ENCODE data around the gene PLEKHA3. TPM values are rescaled to one million over a fixed set of nuclear protein-coding genes. Genes with fewer than 3 reads are reported as not detected.

Gene PLEKHA3
- total and polyA plus RNA-seq, 5 donors from 2014 or later: 26.4 to 39.0 (median 28.2) TPM

DNA sequence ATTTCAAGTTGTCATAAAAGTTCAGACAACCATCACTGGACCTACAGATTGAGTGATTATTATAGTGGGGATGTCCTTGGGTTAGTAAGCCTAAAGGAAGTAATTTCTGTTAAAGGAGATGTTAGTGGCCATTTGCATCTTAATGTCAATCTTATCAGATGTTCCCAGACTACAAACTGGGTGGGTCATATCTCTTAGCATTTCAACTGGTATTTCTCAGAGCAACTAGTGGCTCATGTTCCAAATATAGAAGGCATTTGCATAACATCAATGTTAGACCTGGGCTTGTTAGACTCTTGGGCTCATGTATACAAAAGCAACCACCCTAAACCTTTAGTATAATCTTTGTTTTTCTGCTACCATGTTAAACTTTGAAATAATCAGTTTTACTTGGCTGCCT is 17.9 kb downstream of the PLEKHA3 start:
- Mint-ChIP-seq H3K9me3 (no peaks in the 10 kb centered on the region), H3K36me3 (peaks cover 56% of the 10 kb centered on the region), H3K27ac (no peak overlapping the region), H3K4me3 (no peak overlapping the region), H3K27me3 (no peaks in the 10 kb centered on the region), H3K4me1 (peaks cover 0 to 6% (median 0%) of the 10 kb centered on the region in 4 donors)
- Histone ChIP-seq H3K9me3 (ENCODE audit: control insufficient read depth in 2 of 2, low read length in 2 of 2) (no peaks in the 10 kb centered on the region), H3K4me1 (ENCODE audit: control insufficient read depth, insufficient read depth, low read length, poor library complexity, severe bottlenecking) (no peaks in the 10 kb centered on the region), H3K36me3 (ENCODE audit: control insufficient read depth, insufficient read depth, low read length) (peaks cover 90% of the 10 kb centered on the region), H3K27me3 (ENCODE audit: control insufficient read depth, insufficient read depth, low read length) (no peaks in the 10 kb centered on the region), H3K27ac (ENCODE audit: insufficient read depth, low read length, poor library complexity, severe bottlenecking) (no peak overlapping the region), H3K4me3 (ENCODE audit: low read depth, low read length) (no peak overlapping the region)
- no peak for ATAC-seq (ENCODE audit: low read depth in 2 of 2)
- no peak for DNase-seq

DNA sequence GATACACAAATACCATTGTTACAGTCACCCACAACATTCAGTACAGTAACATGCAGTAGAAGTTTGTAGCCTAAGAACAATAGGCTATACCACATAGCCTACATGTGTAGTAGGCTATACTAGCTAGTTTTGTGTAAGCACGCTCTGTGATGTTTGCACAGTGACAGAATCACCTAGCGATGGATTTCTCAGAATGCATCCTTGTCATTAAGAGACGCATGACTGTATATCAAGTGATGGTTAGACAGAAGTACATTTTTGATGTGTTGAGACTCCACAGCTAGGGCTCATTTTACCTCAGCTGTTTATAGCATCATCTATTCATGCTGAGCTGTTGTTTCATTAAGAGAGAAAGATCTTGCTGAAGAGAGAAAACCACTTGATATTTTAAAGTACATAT is 19.4 kb downstream of the PLEKHA3 start:
- Mint-ChIP-seq H3K27ac (no peak overlapping the region), H3K9me3 (no peaks in the 10 kb centered on the region), H3K27me3 (no peaks in the 10 kb centered on the region), H3K4me3 (no peak overlapping the region), H3K4me1 (peaks cover 0 to 6% (median 0%) of the 10 kb centered on the region in 4 donors), H3K36me3 (peaks cover 57% of the 10 kb centered on the region)
- Histone ChIP-seq H3K27me3 (ENCODE audit: control insufficient read depth, insufficient read depth, low read length) (no peaks in the 10 kb centered on the region), H3K4me3 (ENCODE audit: low read depth, low read length) (no peak overlapping the region), H3K4me1 (ENCODE audit: control insufficient read depth, insufficient read depth, low read length, poor library complexity, severe bottlenecking) (no peaks in the 10 kb centered on the region), H3K27ac (ENCODE audit: insufficient read depth, low read length, poor library complexity, severe bottlenecking) (no peak overlapping the region), H3K9me3 (ENCODE audit: control insufficient read depth in 2 of 2, low read length in 2 of 2) (no peaks in the 10 kb centered on the region), H3K36me3 (ENCODE audit: control insufficient read depth, insufficient read depth, low read length) (peaks cover 90% of the 10 kb centered on the region)
- ATAC-seq (ENCODE audit: low read depth in 2 of 2) (no peak), DNase-seq (no peak)

DNA sequence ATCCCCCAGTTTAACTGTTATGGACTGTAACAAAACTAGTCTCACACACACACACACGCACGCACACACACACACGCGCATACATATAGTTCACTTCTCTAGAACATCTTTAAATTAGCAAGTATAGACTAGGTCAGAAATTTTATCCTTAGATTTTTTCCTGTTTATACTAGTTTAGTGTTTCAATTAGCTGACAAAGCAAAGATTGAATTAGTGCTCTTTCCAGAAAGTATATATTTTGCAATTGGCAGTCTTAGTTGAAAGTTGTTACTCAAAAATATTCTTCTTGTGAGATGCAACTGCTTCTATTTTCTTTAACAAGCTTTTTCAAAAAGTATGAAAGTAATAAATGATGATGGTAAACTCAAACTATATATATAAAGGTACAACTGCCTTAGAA is 22.5 kb downstream of the PLEKHA3 start:
- Mint-ChIP-seq H3K4me3 (no peak overlapping the region), H3K36me3 (peaks cover 43% of the 10 kb centered on the region), H3K4me1 (peaks cover 0 to 6% (median 0%) of the 10 kb centered on the region in 4 donors), H3K9me3 (no peaks in the 10 kb centered on the region), H3K27me3 (no peaks in the 10 kb centered on the region), H3K27ac (no peak overlapping the region)
- ATAC-seq (ENCODE audit: low read depth in 2 of 2) (no peak), DNase-seq (no peak)
- no peaks in the 10 kb centered on the region for H3K27me3 ChIP-seq (ENCODE audit: control insufficient read depth, insufficient read depth, low read length)
- no peak overlapping the region for H3K4me3 ChIP-seq (ENCODE audit: low read depth, low read length)
- peaks cover 81% of the 10 kb centered on the region for H3K36me3 ChIP-seq (ENCODE audit: control insufficient read depth, insufficient read depth, low read length)
- H3K9me3 ChIP-seq (ENCODE audit: control insufficient read depth in 2 of 2, low read length in 2 of 2): no peaks in the 10 kb centered on the region
- H3K4me1 ChIP-seq (ENCODE audit: control insufficient read depth, insufficient read depth, low read length, poor library complexity, severe bottlenecking): no peaks in the 10 kb centered on the region
- H3K27ac ChIP-seq (ENCODE audit: insufficient read depth, low read length, poor library complexity, severe bottlenecking): no peak overlapping the region

DNA sequence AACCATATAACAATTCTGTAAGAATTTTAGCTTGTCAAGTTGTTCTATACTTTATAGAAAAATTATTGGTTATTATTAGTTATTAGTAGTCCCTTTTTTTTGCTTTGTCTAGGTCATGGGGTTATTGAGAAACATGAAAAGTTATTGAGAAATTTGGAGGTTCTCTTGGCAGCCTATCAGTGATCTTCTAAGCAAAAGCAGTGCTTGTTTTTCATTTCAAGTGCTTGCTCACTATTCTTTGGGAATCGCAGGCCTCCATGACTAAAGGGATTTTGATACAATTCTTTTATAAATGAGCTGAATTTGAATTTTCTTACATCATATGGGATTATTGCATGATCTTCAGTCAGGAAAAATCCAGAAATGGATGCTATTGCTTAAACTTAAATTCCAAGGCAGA is 25.8 kb downstream of the PLEKHA3 start:
- ATAC-seq (ENCODE audit: low read depth in 2 of 2) (no peak), DNase-seq (no peak)
- H3K36me3 ChIP-seq (ENCODE audit: control insufficient read depth, insufficient read depth, low read length): peaks cover 61% of the 10 kb centered on the region
- no peak overlapping the region for H3K4me3 ChIP-seq (ENCODE audit: low read depth, low read length)
- H3K27ac Mint-ChIP-seq: no peak overlapping the region
- H3K4me3 Mint-ChIP-seq: no peak overlapping the region
- no peaks in the 10 kb centered on the region for H3K9me3 ChIP-seq (ENCODE audit: control insufficient read depth in 2 of 2, low read length in 2 of 2)
- H3K27me3 Mint-ChIP-seq: no peaks in the 10 kb centered on the region
- H3K27me3 ChIP-seq (ENCODE audit: control insufficient read depth, insufficient read depth, low read length): no peaks in the 10 kb centered on the region
- no peak overlapping the region for H3K27ac ChIP-seq (ENCODE audit: insufficient read depth, low read length, poor library complexity, severe bottlenecking)
- H3K9me3 Mint-ChIP-seq: no peaks in the 10 kb centered on the region
- peaks cover 29% of the 10 kb centered on the region for H3K36me3 Mint-ChIP-seq
- no peaks in the 10 kb centered on the region for H3K4me1 ChIP-seq (ENCODE audit: control insufficient read depth, insufficient read depth, low read length, poor library complexity, severe bottlenecking)
- H3K4me1 Mint-ChIP-seq: peaks cover 0 to 6% (median 0%) of the 10 kb centered on the region in 4 donors

DNA sequence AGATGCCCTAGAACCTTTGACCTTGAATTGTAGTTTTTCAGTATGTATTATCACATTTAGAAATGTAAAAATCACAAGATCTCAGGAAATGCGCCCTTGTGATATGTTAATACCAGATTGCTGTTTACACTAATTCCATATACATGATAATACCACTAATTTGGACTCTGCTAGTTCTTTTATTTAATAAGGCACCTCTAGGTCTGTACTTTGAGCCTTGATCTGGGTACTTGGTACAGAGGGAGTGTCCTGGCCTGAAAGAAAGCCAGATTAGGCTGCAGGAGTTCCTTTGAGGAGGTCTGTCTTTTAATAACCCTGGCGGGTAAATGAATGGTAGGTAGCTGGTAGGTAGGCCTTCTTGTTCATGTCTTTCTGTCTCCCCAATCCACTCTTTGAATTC is 26.3 kb downstream of the PLEKHA3 start:
- Mint-ChIP-seq H3K27me3 (no peaks in the 10 kb centered on the region), H3K4me1 (peaks cover 0 to 6% (median 0%) of the 10 kb centered on the region in 4 donors), H3K36me3 (peaks cover 26% of the 10 kb centered on the region), H3K27ac (peak overlapping the region in 1 of 3 donors; percentile 10), H3K9me3 (no peaks in the 10 kb centered on the region), H3K4me3 (no peak overlapping the region)
- H3K36me3 ChIP-seq (ENCODE audit: control insufficient read depth, insufficient read depth, low read length): peaks cover 61% of the 10 kb centered on the region
- H3K27me3 ChIP-seq (ENCODE audit: control insufficient read depth, insufficient read depth, low read length): no peaks in the 10 kb centered on the region
- no peaks in the 10 kb centered on the region for H3K4me1 ChIP-seq (ENCODE audit: control insufficient read depth, insufficient read depth, low read length, poor library complexity, severe bottlenecking)
- no peaks in the 10 kb centered on the region for H3K9me3 ChIP-seq (ENCODE audit: control insufficient read depth in 2 of 2, low read length in 2 of 2)
- no peak overlapping the region for H3K27ac ChIP-seq (ENCODE audit: insufficient read depth, low read length, poor library complexity, severe bottlenecking)
- no peak for ATAC-seq (ENCODE audit: low read depth in 2 of 2)
- no peak overlapping the region for H3K4me3 ChIP-seq (ENCODE audit: low read depth, low read length)
- DNase-seq: no peak

DNA sequence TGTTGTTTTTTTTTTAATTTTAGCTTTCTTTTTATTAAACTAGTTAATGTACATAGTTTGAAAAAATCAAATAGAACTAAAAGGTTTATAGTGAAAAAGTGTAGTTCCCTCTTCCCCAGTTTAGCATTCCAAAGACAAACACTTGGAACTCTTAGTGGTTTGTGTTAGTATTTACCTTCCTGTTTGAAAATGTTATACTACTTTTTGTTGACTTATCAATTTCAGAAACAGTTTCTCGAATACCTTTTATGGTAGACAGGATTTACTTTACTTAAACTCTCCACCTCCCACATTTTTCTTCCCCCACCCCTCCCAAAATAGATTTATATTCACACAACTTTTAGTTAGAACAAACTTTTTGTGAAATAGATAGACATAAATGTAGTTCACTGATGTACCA is 26.7 kb downstream of the PLEKHA3 start:
- Mint-ChIP-seq H3K4me1 (peaks cover 0 to 10% (median 0%) of the 10 kb centered on the region in 4 donors), H3K9me3 (no peaks in the 10 kb centered on the region)
- no peaks in the 10 kb centered on the region for H3K4me1 ChIP-seq (ENCODE audit: control insufficient read depth, insufficient read depth, low read length, poor library complexity, severe bottlenecking)

DNA sequence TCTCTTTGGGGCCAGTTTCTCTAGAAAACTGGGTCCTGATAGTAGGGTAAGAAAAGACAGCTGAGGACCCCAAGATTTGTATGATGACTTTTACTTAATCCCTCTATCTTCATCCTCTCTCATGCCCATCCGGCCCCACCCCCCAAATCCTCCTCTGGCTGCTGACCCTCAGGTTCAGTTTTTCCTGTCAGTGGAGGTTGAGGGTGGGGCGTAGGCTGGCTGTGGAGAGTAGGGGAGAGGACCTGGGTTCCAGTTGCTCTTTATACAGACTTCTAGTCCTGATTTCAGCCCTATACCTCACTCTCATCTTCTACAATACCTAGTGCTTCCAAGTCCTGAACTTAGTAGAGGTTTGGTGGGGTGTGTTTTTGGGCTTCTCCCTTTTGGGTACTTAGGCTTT is 28.4 kb downstream of the PLEKHA3 start:
- no peak overlapping the region for H3K27ac ChIP-seq (ENCODE audit: insufficient read depth, low read length, poor library complexity, severe bottlenecking)
- Mint-ChIP-seq H3K27ac (no peak overlapping the region), H3K4me1 (peaks cover 0 to 10% (median 0%) of the 10 kb centered on the region in 4 donors), H3K4me3 (no peak overlapping the region), H3K9me3 (peaks cover 0 to 1% (median 0%) of the 10 kb centered on the region in 7 donors), H3K27me3 (no peaks in the 10 kb centered on the region), H3K36me3 (peaks cover 17% of the 10 kb centered on the region)
- ATAC-seq (ENCODE audit: low read depth in 2 of 2) (no peak), DNase-seq (no peak)
- H3K27me3 ChIP-seq (ENCODE audit: control insufficient read depth, insufficient read depth, low read length): no peaks in the 10 kb centered on the region
- H3K9me3 ChIP-seq (ENCODE audit: control insufficient read depth in 2 of 2, low read length in 2 of 2): no peaks in the 10 kb centered on the region
- no peaks in the 10 kb centered on the region for H3K4me1 ChIP-seq (ENCODE audit: control insufficient read depth, insufficient read depth, low read length, poor library complexity, severe bottlenecking)
- H3K36me3 ChIP-seq (ENCODE audit: control insufficient read depth, insufficient read depth, low read length): peaks cover 41% of the 10 kb centered on the region
- no peak overlapping the region for H3K4me3 ChIP-seq (ENCODE audit: low read depth, low read length)

More for the DNA sequence above, 26.7 kb downstream of the PLEKHA3 start:
- DNase-seq (no peak), ATAC-seq (ENCODE audit: low read depth in 2 of 2) (no peak)
- Histone ChIP-seq H3K27ac (ENCODE audit: insufficient read depth, low read length, poor library complexity, severe bottlenecking) (no peak overlapping the region), H3K4me3 (ENCODE audit: low read depth, low read length) (no peak overlapping the region), H3K36me3 (ENCODE audit: control insufficient read depth, insufficient read depth, low read length) (peaks cover 58% of the 10 kb centered on the region), H3K27me3 (ENCODE audit: control insufficient read depth, insufficient read depth, low read length) (no peaks in the 10 kb centered on the region), H3K9me3 (ENCODE audit: control insufficient read depth in 2 of 2, low read length in 2 of 2) (no peaks in the 10 kb centered on the region)
- Mint-ChIP-seq H3K4me3 (no peak overlapping the region), H3K27me3 (no peaks in the 10 kb centered on the region), H3K36me3 (peaks cover 26% of the 10 kb centered on the region), H3K27ac (peak overlapping the region in 2 of 3 donors; percentile 10 to 39)

DNA sequence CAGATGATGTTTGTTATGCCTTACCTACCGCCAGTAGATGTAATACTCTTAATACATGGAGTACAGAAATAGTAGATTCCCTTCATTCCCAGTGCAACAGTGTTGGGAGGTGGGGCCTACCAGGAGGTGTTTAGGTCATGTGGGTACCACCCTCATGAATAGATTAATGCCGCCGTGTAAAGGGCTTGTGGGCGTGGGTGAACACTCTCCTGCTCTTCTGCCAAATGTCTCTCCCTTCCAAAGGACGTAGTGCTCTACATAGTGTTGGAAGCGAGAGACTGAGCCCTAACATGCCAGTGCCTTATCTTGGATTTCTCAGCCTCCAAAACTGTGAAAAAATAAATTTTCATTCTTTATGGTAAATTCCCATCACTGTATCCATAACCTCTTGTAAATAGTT is 30.1 kb downstream of the PLEKHA3 start:
- Mint-ChIP-seq H3K4me1 (peaks cover 12 to 18% (median 14%) of the 10 kb centered on the region in 4 donors), H3K27ac (no peak overlapping the region), H3K36me3 (peaks cover 13% of the 10 kb centered on the region), H3K4me3 (no peak overlapping the region), H3K27me3 (no peaks in the 10 kb centered on the region), H3K9me3 (peaks cover 0 to 1% (median 0%) of the 10 kb centered on the region in 7 donors)
- no peaks in the 10 kb centered on the region for H3K9me3 ChIP-seq (ENCODE audit: control insufficient read depth in 2 of 2, low read length in 2 of 2)
- H3K36me3 ChIP-seq (ENCODE audit: control insufficient read depth, insufficient read depth, low read length): peaks cover 26% of the 10 kb centered on the region
- no peak overlapping the region for H3K27ac ChIP-seq (ENCODE audit: insufficient read depth, low read length, poor library complexity, severe bottlenecking)
- no peak for ATAC-seq (ENCODE audit: low read depth in 2 of 2)
- H3K4me1 ChIP-seq (ENCODE audit: control insufficient read depth, insufficient read depth, low read length, poor library complexity, severe bottlenecking): peaks cover 11% of the 10 kb centered on the region
- no peaks in the 10 kb centered on the region for H3K27me3 ChIP-seq (ENCODE audit: control insufficient read depth, insufficient read depth, low read length)
- no peak overlapping the region for H3K4me3 ChIP-seq (ENCODE audit: low read depth, low read length)
- DNase-seq: no peak
